B cell (primary cell): ENCODE data around the gene OR52E8. TPM values are rescaled to one million over a fixed set of nuclear protein-coding genes. Genes with fewer than 3 reads are reported as not detected.

Source experiments
- ATAC-seq: fragments of 200-7000 bp; cut with Tn5 transposase; one replicate; pipeline ENCODE4 v1.10.0; 2021; ENCODE audit warnings: low read depth, mild to moderate bottlenecking, moderate number of reproducible peaks, moderate library complexity
- CTCF ChIA-PET: fragments of 350-600 bp; sonication (Branson Sonifier 250); formaldehyde crosslinking; loops from one replicate; lab custom pipeline; 2021; ENCODE audit warnings: antibody characterized with exemption, inconsistent platforms; lab: Charles Lee
- POLR2A ChIA-PET: fragments of 350-600 bp; sonication (Branson Sonifier 250); formaldehyde crosslinking; loops from one replicate; lab custom pipeline; 2021; ENCODE audit warnings: antibody characterized with exemption; lab: Charles Lee
- DNase-seq: peaks from one replicate; pipeline ENCODE4 v3.0.0; 2013
- H2AFZ ChIP-seq: 2 replicates; pipeline ENCODE4 v1.6.1; 2012; ENCODE audit warnings: mild to moderate bottlenecking, low read depth, low read length; ENCODE audit not compliant: insufficient read depth, poor library complexity, severe bottlenecking
- H3K27ac ChIP-seq, 2 donors: 1 replicate in 1 of 2; 2 replicates in 1 of 2; pipeline ENCODE4 v1.5.1; 2012 to 2013; ENCODE audit warnings: low read length in 2 of 2, mild to moderate bottlenecking in 2 of 2, moderate library complexity in 1 of 2
- H3K27me3 ChIP-seq, 4 experiments: fragments of 200-600 bp in 1 of 4; sonication (generic) in 1 of 4; replicated peaks in 1 of 4; 1 replicate in 2 of 4; 2 replicates in 2 of 4; pipeline versions ENCODE4 v1.6.1 to v1.7.0; 2013 to 2016; ENCODE audit warnings: low read length in 3 of 4, mild to moderate bottlenecking in 2 of 4, mixed read lengths in 1 of 4, moderate library complexity in 1 of 4; ENCODE audit not compliant: insufficient read depth in 4 of 4, control insufficient read depth in 3 of 4; ENCODE audit errors: control extremely low read depth in 1 of 4
- H3K36me3 ChIP-seq, 2 experiments: replicated peaks in 1 of 2; 1 replicate in 1 of 2; 2 replicates in 1 of 2; pipeline versions ENCODE4 v1.6.1 to v1.7.1; 2013; ENCODE audit warnings: low read length in 1 of 2; ENCODE audit not compliant: insufficient read depth in 2 of 2, control insufficient read depth in 1 of 2; ENCODE audit errors: control extremely low read depth in 1 of 2, extremely low read depth in 1 of 2
- H3K4me1 ChIP-seq, 2 donors: fragments of 200-600 bp in 1 of 2; sonication (generic) in 1 of 2; 1 replicate in 1 of 2; 2 replicates in 1 of 2; pipeline versions ENCODE4 v1.5.1 to v1.6.1; 2013 to 2017; ENCODE audit warnings: low read length in 2 of 2; ENCODE audit not compliant: control insufficient read depth in 2 of 2, insufficient read depth in 2 of 2
- H3K4me2 ChIP-seq: replicated peaks from 2 replicates; pipeline ENCODE3; 2012; ENCODE audit warnings: mild to moderate bottlenecking, low read depth, low read length; ENCODE audit not compliant: poor library complexity, severe bottlenecking
- H3K4me3 ChIP-seq, 5 experiments: fragments of 200-600 bp in 1 of 5; sonication (generic) in 1 of 5; 1 replicate in 3 of 5; 2 replicates in 2 of 5; pipeline versions ENCODE4 v1.5.1 to v1.7.0; 2011 to 2016; ENCODE audit warnings: low read length in 4 of 5, mild to moderate bottlenecking in 4 of 5, low read depth in 2 of 5, control low read depth in 1 of 5, moderate library complexity in 1 of 5; ENCODE audit not compliant: insufficient read depth in 1 of 5; ENCODE audit errors: control extremely low read depth in 1 of 5, extremely low read depth in 1 of 5
- H3K79me2 ChIP-seq: fragments of 200-600 bp; sonication (generic); one replicate; pipeline ENCODE4 v1.6.0; 2016; ENCODE audit warnings: low read length; ENCODE audit not compliant: control insufficient read depth, insufficient read depth
- H3K9ac ChIP-seq: fragments of 200-600 bp; sonication (generic); 2 replicates; pipeline ENCODE4 v1.6.1; 2017; ENCODE audit warnings: mild to moderate bottlenecking, low read length, moderate library complexity
- H3K9me3 ChIP-seq, 3 donors: one replicate each; pipeline versions ENCODE4 v1.6.1 to v1.7.1; 2013; ENCODE audit warnings: low read length in 2 of 3; ENCODE audit not compliant: control insufficient read depth in 2 of 3, insufficient read depth in 1 of 3; ENCODE audit errors: control extremely low read depth in 1 of 3
- H4K20me1 ChIP-seq: 2 replicates; pipeline ENCODE4 v1.6.0; 2012; ENCODE audit warnings: mild to moderate bottlenecking, low read length; ENCODE audit not compliant: insufficient read depth, control insufficient read depth, poor library complexity, severe bottlenecking
- H3K27ac Mint-ChIP-seq: one replicate; pipeline ENCODE4 v1.8.0; 2021; ENCODE audit warnings: mixed read lengths
- H3K27me3 Mint-ChIP-seq: one replicate; pipeline ENCODE4 v1.8.0; 2021; ENCODE audit warnings: mixed read lengths
- H3K4me1 Mint-ChIP-seq: one replicate; pipeline ENCODE4 v1.8.0; 2021; ENCODE audit warnings: mixed read lengths
- H3K4me3 Mint-ChIP-seq: one replicate; pipeline ENCODE4 v1.8.0; 2021; ENCODE audit warnings: mixed read lengths
- H3K9me3 Mint-ChIP-seq: one replicate; pipeline ENCODE4 v1.8.0; 2022; ENCODE audit warnings: mixed read lengths; ENCODE audit not compliant: insufficient read depth
- EZH2 ChIP-seq: IDR thresholded peaks from 2 replicates; pipeline ENCODE4 v1.6.1; 2012; ENCODE audit warnings: borderline replicate concordance, low read depth, mild to moderate bottlenecking, moderate library complexity, low read length; ENCODE audit not compliant: insufficient read depth, poor library complexity, severe bottlenecking
- WGBS: methylation state at CpG from one replicate; pipeline ENCODE4 v1.1.5; 2013; ENCODE audit warnings: missing lambda C conversion rate; ENCODE audit not compliant: insufficient coverage; 5-methylcytosine and 5-hydroxymethylcytosine counted together
- intact Hi-C: fragments of 100-400 bp; cut with micrococcal nuclease; formaldehyde crosslinking; loops from one replicate; pipeline ENCODE4 v1.10.0; 2022
- polyA plus RNA-seq: library from polyadenylated mRNA; depleted of rRNA; stranded (reverse); fragments of >200 nt; gene quantifications from 2 replicates; pipeline ENCODE4 v1.2.3, GENCODE V29; 2012
- total RNA-seq, 2 donors: library from RNA; stranded (reverse); fragments of 120-200 nt in 1 of 2; gene quantifications; 1 replicate in 1 of 2; 2 replicates in 1 of 2; pipeline versions ENCODE4 v1.2.3 to v1.2.4, GENCODE V29; 2013 to 2022
- TF ChIP-seq, protein P1 (sequence below): fragments of 200-600 bp; IDR thresholded peaks from one replicate; pipeline ENCODE4 v1.8.0; 2022; ENCODE audit warnings: antibody characterized with exemption, mild to moderate bottlenecking

OR52E8 gene
- total and polyA plus RNA-seq, 2 donors (not counting 1 experiment from before 2014, with no cell fraction given) = not detected

- Mint-ChIP-seq H3K27ac (no peak within 1 kb of the TSS), H3K4me3 (no peak within 1 kb of the TSS), H3K27me3 (no peaks in the 10 kb centered on the region), H3K9me3 (no peaks in the 10 kb centered on the region), H3K4me1 (no peaks in the 10 kb centered on the region)
- Histone ChIP-seq H3K9ac (no peak within 1 kb of the TSS), H3K4me2 (no peak within 1 kb of the TSS), H3K9me3 (no peaks in the 10 kb centered on the region), H2AFZ (no peak within 1 kb of the TSS), H3K36me3 (no peaks in the 10 kb centered on the region), H4K20me1 (no peaks in the 10 kb centered on the region), H3K79me2 (no peaks in the 10 kb centered on the region), H3K27me3 (peaks cover 0 to under 1% (median 0%) of the 10 kb centered on the region in 4 experiments), H3K4me1 (no peaks in the 10 kb centered on the region), H3K4me3 (no peak within 1 kb of the TSS), H3K27ac (no peak within 1 kb of the TSS)
- no peak for TF ChIP-seq EZH2
- TF ChIP-seq, protein P1, sequence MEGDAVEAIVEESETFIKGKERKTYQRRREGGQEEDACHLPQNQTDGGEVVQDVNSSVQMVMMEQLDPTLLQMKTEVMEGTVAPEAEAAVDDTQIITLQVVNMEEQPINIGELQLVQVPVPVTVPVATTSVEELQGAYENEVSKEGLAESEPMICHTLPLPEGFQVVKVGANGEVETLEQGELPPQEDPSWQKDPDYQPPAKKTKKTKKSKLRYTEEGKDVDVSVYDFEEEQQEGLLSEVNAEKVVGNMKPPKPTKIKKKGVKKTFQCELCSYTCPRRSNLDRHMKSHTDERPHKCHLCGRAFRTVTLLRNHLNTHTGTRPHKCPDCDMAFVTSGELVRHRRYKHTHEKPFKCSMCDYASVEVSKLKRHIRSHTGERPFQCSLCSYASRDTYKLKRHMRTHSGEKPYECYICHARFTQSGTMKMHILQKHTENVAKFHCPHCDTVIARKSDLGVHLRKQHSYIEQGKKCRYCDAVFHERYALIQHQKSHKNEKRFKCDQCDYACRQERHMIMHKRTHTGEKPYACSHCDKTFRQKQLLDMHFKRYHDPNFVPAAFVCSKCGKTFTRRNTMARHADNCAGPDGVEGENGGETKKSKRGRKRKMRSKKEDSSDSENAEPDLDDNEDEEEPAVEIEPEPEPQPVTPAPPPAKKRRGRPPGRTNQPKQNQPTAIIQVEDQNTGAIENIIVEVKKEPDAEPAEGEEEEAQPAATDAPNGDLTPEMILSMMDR = no peak
- ChIA-PET CTCF (interaction anchor here (1.2 kb wide), 1 partner anchor 11 kb away, joined by 3 read pairs; no protein-coding TSS in a partner anchor), POLR2A (no interaction called here)
- no peak for ATAC-seq
- DNase-seq = no peak
- 92% methylated on average over 3 of the region's 3 CpGs for WGBS
- intact Hi-C loops = loop anchor here (10.0 kb wide), 1 partner anchor 288 kb away; no protein-coding TSS in a partner anchor
These were observed 35.4 kb upstream of the OR52E8 start, which contains the start of gene OR52E5 for GRCh38 chr11:5892908-5893307. TSS of gene OR52E5 (plus strand) at chr11:5893208. CDS start at chr11:5900777, 7,569 bp downstream.

DNA sequence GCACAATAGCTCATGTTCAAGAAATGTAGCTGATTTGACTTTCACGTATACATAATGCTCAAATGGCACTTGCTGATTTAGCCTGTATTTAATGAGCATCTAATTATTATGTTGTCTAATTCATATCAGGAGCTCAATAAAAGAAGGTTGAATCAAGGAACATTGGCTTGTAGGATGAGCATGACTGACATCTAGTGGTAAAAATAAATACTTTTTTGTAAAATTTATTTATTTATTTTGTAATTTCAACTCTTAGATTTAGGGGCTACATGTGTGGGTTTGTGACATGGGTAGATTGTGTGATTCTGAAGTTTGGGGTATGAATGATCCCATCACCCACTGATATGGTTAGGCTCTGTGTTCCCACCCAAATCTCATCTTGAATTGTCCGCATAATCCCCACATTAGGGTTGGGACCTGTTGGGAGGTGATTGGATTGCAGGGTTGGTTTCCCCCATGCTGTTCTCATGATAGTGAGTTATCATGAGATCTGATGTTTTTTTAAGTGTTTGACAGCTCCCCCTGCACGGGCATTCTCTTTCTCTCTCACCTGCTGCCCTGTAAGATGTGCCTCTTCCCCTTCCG lies 33.8 kb upstream of the OR52E8 start:
- TF ChIP-seq, protein P1 = peak; percentile 72
- TF ChIP-seq EZH2 = no peak
- Histone ChIP-seq H3K4me1 (no peaks in the 10 kb centered on the region), H3K27me3 (peaks cover 0 to 3% (median 0%) of the 10 kb centered on the region in 4 experiments), H4K20me1 (no peaks in the 10 kb centered on the region), H3K79me2 (no peaks in the 10 kb centered on the region), H3K4me3 (no peak overlapping the region), H3K27ac (no peak overlapping the region), H3K4me2 (no peak overlapping the region), H3K9ac (no peak overlapping the region), H2AFZ (no peak overlapping the region), H3K9me3 (no peaks in the 10 kb centered on the region), H3K36me3 (no peaks in the 10 kb centered on the region)
- H3K4me3 Mint-ChIP-seq = no peak overlapping the region
- CTCF ChIA-PET = interaction anchor here (0.8 to 1.8 kb wide), 12 partner anchors 9 to 1704 kb away, joined by 3 to 16 read pairs (median 5); partner anchors contain the start of genes OR51D1 and TRIM5
- no peaks in the 10 kb centered on the region for H3K4me1 Mint-ChIP-seq
- intact Hi-C loops = loop anchor here (2.0 to 10.0 kb wide), 3 partner anchors 207 to 1255 kb away; partner anchors contain the start of genes OR51D1 and TRIM5
- H3K27ac Mint-ChIP-seq = no peak overlapping the region
- POLR2A ChIA-PET = no interaction called here
- no peak for ATAC-seq
- peaks cover 7% of the 10 kb centered on the region for H3K27me3 Mint-ChIP-seq
- WGBS = no CpG with 5 or more reads among the region's 4 CpGs
- peak; percentile 20 for DNase-seq
- no peaks in the 10 kb centered on the region for H3K9me3 Mint-ChIP-seq
